NCI-H1417 treated with DMSO at 0.1 percent for 48 hours (cell line): ENCODE data around the gene OR7A5.
"Not testable (repeated sequence)": the region's sequence is repeated elsewhere in the genome, so short reads cannot be mapped to it uniquely, and the experiment has no call there.

Experiments
- DNase-seq: peaks from one replicate; lab custom pipeline; 2025; lab: John Stamatoyannopoulos, UW

Gene OR7A5

GRCh38 chr19:14835011-14835410, at the start of gene OR7A5, which contains the start of gene OR7C1:
Gene OR7A5, minus strand, starts transcription at chr19:14835185. Its CDS starts 6,944 bp downstream, at chr19:14828241.
Gene OR7C1, minus strand, starts transcription at chr19:14835185. Its CDS starts 35,049 bp downstream, at chr19:14800136.
- no peak for DNase-seq

- DNase-seq: no peak
Observed at GRCh38 chr19:14871619-14872230, 36.7 kb upstream of the OR7A5 start.

- no peak for DNase-seq
Observed at GRCh38 chr19:14868497-14868896, 33.5 kb upstream of the OR7A5 start.

GRCh38 chr19:14848822-14849221, 13.8 kb upstream of the OR7A5 start, which contains the start of gene OR7A10:
Gene OR7A10, minus strand, starts transcription at chr19:14848922. Its CDS starts 7,045 bp downstream, at chr19:14841877.
- DNase-seq: no peak

GRCh38 chr19:14843578-14843977, 8.6 kb upstream of the OR7A5 start:
- no peak for DNase-seq

GRCh38 chr19:14843169-14843568, 8.2 kb upstream of the OR7A5 start:
- no peak for DNase-seq

- no peak for DNase-seq
Observed at GRCh38 chr19:14840206-14840605, 5.2 kb upstream of the OR7A5 start.

- no peak for DNase-seq
Observed at GRCh38 chr19:14837391-14837790, 2.4 kb upstream of the OR7A5 start.

GRCh38 chr19:14830702-14831101, 4.3 kb downstream of the OR7A5 start:
- no peak for DNase-seq

GRCh38 chr19:14826006-14826405, 9.0 kb downstream of the OR7A5 start:
- DNase-seq: no peak

GRCh38 chr19:14821937-14822336, 13.0 kb downstream of the OR7A5 start:
- DNase-seq: no peak

- no peak for DNase-seq
Observed at GRCh38 chr19:14818588-14818987, 16.4 kb downstream of the OR7A5 start.

- DNase-seq: no peak
Observed at GRCh38 chr19:14817052-14817451, 17.9 kb downstream of the OR7A5 start.

GRCh38 chr19:14814982-14815652, 19.9 kb downstream of the OR7A5 start:
- no peak for DNase-seq

- DNase-seq: no peak
Observed at GRCh38 chr19:14809272-14810057, 25.5 kb downstream of the OR7A5 start.

- no peak for DNase-seq
Observed at GRCh38 chr19:14804765-14805164, 30.2 kb downstream of the OR7A5 start.

- DNase-seq: no peak
Observed at GRCh38 chr19:14798760-14799159, 36.2 kb downstream of the OR7A5 start.

- DNase-seq: no peak
Observed at GRCh38 chr19:14796021-14796420, 39.0 kb downstream of the OR7A5 start.

GRCh38 chr19:14795078-14795721, 39.8 kb downstream of the OR7A5 start:
- DNase-seq: no peak

- DNase-seq: not testable (repeated sequence)
Observed at GRCh38 chr19:14792250-14792649, 42.7 kb downstream of the OR7A5 start.

GRCh38 chr19:14786421-14786851, 48.5 kb downstream of the OR7A5 start:
- DNase-seq: no peak

- DNase-seq: not testable (repeated sequence)
Observed at GRCh38 chr19:14785102-14785793, 49.7 kb downstream of the OR7A5 start.
